NCI-H1092 treated with DMSO at 0.1 percent for 48 hours (cell line): ENCODE results near the gene STYK1.
"Not testable (repeated sequence)": the region's sequence is repeated elsewhere in the genome, so short reads cannot be mapped to it uniquely, and the experiment has no call there.

Source experiments
- DNase-seq: peaks from one replicate; lab custom pipeline; 2025; lab: John Stamatoyannopoulos, UW

STYK1 gene

GRCh38 chr12:10688042-10688441, 14.2 kb upstream of the STYK1 start:
- no peak for DNase-seq

DNA sequence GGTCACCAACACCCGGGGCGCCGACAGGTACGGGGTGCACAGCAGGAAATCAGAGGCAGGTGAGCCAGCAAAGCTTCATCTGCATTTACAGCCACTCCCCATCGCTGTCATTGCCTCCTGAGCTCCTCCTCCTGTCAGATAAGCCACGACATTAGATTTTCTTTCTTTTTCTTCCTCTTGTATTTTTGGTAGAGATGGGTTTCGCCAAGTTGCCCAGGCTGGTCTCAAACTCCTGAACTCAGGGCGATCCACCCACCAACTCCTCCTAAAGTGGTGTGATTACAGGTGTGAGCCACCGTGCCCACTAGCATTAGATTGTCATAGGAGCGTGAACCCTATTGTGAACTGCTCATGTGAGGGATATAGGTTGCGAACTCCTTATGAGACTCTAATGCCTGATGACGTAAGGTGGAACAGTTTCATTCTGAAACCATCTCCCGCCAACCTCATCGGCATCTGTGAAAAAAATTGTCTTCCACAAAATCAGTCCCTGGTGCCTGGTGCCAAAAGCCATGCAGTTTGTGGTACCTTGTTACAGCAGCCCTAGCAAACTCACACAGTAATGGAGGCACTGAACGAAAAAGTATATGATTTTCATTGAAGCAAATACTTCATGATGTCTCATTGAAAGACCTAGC, 1.5 kb downstream of the STYK1 start:
- no peak for DNase-seq

- DNase-seq: no peak
Observed at GRCh38 chr12:10669533-10669932, 4.3 kb downstream of the STYK1 start.

- DNase-seq: no peak
Observed at GRCh38 chr12:10668526-10668925, 5.3 kb downstream of the STYK1 start.

GRCh38 chr12:10667581-10667980, 6.3 kb downstream of the STYK1 start:
- no peak for DNase-seq

DNA sequence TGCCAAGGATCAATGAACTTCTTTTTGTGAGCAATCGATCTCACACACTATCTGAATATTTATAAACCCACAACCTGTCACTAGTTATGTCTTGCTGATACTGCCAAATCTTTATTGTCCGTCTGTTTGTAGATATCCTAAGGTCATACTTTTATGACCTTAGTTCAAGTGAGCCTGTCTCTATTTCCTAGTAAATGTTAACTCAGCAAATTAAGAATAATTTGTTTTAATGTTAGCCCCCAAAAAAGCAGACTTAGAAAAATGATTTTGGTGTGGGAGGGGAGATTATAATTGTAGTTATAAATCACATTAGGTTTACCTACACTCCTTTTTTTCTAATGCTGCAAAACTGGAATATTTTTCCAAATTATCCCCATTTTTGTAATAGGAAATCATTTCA, 9.4 kb downstream of the STYK1 start:
- DNase-seq: no peak

- no peak for DNase-seq
Observed at GRCh38 chr12:10663869-10664268, 10.0 kb downstream of the STYK1 start.

- no peak for DNase-seq
Observed at GRCh38 chr12:10661338-10661737, 12.5 kb downstream of the STYK1 start.

- DNase-seq: no peak
Observed at GRCh38 chr12:10654003-10654402, 19.8 kb downstream of the STYK1 start.

- no peak for DNase-seq
Observed at GRCh38 chr12:10652192-10652591, 21.7 kb downstream of the STYK1 start.

DNA sequence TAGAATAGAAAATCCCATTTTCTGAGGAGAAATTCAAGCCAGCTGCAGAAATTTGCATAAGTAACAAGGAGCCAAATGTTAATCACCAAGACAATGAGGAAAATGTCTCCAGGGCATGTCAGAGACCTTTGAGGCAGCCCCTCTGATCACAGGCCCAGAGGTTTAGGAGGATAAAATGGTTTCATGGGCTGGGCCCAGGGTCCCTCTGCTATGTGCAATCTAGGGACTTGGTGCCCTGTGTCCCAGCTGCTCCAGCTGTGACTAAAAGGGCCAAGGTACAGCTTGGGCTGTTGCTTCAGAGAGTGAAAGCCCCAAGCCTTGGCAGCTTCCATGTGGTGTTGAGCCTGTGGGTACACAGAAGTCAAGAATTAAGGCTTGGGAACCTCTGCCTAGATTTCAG, 27.3 kb downstream of the STYK1 start:
- DNase-seq: not testable (repeated sequence)

DNA sequence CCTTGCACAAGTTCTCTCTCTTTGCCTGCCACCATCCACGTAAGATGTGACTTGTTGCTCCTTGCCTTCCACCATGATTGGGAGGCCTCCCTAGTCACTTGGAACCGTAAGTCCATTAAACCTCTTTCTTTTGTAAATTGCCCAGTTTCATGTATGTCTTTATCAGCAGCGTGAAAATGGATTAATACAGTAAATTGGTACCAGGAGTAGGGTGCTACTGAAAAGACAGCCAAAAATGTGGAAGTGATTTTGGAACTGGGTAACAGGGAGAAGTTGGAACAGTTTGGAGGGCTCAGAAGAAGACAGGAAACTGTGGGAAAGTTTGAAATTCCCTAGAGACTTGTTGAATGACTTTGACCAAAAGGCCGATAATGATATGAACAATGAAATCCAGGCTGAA, 27.9 kb downstream of the STYK1 start:
- no peak for DNase-seq

- no peak for DNase-seq
Observed at GRCh38 chr12:10641735-10642500, 31.9 kb downstream of the STYK1 start.

- no peak for DNase-seq
Observed at GRCh38 chr12:10638728-10639127, 35.1 kb downstream of the STYK1 start.

DNA sequence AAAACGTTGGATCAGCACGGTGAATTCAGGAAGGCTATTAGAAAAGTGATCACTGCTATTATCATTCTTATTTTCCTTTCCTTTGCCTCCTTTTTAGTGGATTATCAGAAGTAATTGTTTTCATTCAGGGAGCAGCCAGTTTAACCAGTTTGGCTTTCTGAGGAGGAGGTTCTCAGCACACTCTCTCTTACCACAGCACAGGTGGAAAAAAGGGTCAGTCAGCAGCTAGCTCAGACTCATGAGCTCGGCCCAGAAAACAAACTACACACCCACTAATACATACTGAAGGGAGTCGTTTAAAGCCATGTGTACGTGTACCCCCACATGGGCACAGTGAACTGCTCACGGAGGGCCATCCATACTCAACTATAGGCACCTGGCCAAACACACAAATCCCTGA, 37.2 kb downstream of the STYK1 start:
- DNase-seq: no peak

DNA sequence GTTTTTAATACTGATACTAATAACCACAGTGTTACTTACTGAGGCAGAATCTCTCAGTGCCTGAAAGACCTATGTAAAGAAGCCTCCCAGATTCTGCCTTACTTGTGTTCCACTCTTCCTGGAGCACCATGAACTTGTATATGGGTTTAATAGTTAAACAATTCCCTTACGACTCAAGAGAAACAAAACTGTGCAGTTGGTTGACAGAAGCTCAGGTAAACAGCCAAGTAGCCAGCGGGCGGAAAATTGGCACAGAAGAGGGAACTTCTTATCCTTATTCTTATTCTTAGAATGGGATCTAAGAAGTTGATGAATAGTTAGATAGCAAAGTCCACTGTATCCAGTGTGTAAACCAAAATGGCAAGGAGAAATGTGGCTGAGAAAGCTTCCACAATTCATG, 37.7 kb downstream of the STYK1 start:
- DNase-seq: no peak

- no peak for DNase-seq
Observed at GRCh38 chr12:10635306-10635705, 38.5 kb downstream of the STYK1 start.

DNA sequence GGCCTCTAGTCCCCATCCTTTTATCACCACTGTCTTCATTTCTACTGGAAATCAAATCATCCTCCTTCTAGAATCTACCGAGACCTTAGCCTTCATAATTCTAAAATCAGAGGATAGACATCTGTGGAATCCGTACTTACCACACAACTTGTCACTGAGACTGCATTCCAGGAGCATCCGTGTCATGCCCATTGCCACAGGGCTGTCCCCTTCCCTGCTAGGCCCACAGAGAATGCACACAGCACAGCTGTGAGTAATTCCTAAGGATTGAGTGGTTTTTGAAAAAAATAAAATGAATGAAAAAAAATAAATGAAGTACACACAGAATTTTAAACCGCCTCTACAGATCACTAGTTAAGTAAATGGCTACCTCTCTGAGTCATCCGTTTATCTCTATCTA, 39.4 kb downstream of the STYK1 start:
- no peak for DNase-seq

DNA sequence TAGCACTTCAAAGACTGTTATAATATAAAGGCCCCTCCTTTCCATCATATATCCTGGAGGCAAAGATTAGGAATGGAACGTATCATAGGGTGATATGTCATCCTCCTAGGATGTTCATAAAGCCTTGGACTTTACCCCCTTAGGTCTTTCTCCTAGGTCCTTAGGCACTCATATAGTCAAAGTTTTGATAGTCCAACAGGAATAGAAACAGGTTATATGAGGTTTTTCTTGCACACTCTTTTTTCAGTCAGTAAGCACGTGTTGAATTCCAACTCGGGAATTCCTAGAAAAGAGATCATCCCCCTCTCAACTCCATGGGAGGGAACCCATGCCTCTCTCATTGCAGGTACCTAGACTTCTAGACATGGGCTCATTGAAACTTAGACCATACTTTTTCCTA, 40.3 kb downstream of the STYK1 start:
- DNase-seq: no peak

GRCh38 chr12:10632226-10632625, 41.6 kb downstream of the STYK1 start:
- DNase-seq: no peak

DNA sequence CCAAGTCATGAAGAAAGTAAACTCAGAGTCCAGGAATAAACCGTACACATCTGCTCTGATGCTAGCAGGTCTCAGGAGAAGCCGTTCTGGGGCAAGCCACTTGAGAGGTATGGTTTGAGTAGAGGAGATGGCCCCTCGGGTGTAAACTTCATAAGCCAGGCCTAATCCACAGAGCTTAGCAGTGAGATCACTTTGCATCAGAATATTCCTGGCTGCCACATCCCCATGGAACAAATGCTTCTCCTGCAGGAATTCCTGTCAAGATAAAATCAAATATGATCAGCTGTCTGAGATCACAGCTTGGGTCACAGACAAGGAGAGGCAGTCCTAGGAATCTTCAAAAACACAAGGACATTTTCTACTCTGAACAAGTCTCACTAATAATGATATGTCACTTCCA, 49.2 kb downstream of the STYK1 start:
- no peak for DNase-seq

GRCh38 chr12:10623131-10623530, 50.7 kb downstream of the STYK1 start:
- DNase-seq: no peak

DNA sequence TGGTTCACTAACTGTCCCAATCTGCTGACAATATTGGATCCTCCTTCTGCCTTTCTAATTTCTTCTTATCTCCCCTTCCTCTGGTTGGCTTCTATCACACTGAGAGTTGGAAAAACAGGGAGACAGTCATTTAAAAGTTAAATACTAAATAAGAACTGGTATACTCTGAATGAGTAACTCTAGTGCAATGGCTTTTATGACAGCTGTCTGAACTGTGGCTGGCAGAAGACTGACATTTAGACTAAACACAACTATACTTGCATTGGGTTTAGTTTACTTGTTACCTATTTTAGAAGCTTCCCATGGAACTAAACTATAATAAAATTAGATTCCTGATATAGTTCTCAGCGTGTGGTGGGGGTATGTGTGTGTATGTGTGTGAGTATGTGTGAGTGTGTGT, 52.6 kb downstream of the STYK1 start:
- DNase-seq: no peak
